ENCODE measurements around the gene LRRK1.

The LRRK1 gene

DNA sequence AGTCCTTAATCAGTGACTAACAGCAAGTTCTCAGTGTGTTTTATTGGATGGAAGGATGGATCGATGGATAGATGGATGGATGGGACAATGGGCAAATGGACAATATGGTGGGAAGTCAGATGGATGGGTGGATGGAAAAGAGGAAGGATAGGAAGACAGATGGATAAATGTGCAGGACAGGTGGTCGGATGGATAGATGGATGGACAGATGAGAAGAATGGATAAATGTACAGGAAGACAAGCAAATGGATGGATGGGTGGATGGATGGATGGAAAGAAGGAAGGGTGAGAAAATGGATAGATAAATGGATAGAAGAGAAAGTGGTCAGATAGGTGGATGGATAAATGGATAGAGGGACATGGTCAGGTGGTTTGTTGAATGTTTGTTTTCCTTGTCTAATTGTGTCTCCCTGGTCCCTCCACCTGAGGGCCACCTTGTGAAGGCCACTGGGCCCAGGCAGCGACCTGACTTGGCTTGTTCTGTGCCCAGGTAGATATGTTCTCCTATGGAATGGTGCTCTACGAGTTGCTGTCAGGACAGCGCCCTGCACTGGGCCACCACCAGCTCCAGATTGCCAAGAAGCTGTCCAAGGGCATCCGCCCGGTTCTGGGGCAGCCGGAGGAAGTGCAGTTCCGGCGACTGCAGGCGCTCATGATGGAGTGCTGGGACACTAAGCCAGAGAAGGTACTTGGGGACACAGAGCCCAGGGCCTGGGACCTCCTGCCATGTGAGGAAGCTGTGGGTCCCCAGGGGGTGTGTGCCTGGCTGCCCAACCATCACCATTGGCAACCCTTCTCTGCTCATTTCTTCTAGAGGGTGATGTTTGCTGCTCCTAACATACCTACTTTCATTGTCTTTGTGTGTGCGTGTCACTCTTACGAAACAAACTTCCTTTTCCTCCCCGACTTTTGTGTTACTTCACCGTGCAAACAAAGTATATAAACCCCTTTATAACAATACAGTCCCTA lies 137.5 kb downstream of the LRRK1 start:
- no peak for DNase-seq (ENCODE audit: low read depth in 3 of 3)

DNA sequence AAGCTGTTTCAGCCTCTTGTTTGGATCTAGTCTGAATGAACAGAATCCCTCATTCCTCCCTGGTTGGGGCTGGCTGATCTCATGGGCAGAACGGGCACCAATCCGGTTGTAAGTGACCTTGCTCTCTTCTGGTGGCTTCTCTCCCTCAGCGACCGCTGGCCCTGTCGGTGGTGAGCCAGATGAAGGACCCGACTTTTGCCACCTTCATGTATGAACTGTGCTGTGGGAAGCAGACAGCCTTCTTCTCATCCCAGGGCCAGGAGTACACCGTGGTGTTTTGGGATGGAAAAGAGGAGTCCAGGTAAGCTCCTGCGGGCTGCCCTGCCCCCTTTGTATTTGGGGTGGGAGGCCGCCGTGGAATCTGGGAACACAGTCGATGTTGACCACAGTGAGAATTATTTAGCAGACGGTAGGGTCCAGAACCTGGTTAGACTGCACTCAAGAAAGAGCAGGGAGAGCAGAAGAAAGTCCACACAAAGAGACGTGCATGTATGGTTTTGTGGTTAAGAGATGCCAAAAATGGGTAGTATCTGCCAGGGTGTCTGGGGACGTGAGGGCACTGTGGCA lies 138.8 kb downstream of the LRRK1 start:
- no peak for DNase-seq (ENCODE audit: low read depth in 3 of 3)

DNA sequence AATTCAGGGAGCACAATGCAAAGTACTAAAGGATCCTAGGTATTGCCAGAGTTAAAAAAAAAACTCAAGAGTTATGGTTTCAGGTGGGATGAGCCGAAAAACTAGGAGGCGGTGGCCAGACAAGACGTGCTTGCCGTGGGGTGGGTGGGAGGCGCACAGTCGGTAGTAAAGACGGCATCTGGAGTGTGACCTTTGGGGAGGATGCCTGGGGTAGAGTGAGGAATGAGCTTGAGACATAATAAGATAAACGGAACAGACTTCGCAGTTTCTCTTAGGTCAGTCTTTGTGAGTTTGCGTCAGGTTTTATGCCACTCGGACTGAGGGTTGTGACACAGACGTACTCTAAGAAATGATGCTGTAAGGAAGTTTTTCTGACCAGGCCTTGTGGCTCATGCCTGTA lies 139.6 kb downstream of the LRRK1 start:
- DNase-seq (ENCODE audit: low read depth in 3 of 3): no peak

DNA sequence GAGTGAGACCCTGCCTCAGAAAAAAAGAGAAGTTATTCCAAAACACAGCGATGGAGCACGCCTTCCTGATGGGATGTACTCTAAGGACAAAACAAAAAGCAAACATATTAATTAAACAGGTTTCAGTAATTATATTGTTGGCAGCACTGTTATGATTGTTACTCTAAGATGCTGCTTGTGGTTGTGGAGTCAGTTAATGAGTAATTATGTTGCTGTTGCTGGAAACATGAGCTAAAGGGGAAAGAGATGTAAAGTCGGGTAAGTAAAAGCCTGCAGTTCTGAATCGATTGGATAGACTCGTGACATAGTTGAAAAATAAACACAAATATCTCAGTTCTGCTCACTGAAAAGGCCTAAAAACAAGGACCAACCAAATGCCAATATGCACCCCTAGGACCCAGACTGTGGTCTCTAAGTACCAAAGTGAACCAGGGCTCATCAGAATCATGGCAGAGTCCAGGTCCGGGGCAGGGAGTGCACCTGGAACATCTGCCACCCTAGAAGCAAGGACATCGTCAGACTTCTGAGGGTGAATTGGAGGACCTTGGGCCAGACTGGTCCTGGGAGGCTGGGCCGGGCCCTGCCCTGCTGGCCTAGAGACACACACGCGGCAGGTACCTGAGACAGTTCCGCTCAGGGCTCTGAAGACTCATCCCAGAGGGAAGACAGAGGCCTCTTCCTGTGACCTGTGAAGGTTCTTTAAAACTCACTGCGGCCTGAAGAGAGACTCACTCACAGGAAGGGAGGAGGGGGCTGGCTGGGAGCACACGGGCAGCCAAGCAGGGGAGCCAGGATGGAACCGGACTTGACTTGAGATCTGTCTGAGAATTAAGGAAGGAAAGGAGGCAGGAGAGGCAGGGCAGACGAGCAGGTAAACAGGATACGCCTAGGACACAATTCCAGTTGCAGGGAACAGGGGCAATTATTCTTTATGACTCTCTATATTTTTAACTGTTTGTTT lies 140.5 kb downstream of the LRRK1 start:
- no peak for DNase-seq (ENCODE audit: low read depth in 3 of 3)

DNA sequence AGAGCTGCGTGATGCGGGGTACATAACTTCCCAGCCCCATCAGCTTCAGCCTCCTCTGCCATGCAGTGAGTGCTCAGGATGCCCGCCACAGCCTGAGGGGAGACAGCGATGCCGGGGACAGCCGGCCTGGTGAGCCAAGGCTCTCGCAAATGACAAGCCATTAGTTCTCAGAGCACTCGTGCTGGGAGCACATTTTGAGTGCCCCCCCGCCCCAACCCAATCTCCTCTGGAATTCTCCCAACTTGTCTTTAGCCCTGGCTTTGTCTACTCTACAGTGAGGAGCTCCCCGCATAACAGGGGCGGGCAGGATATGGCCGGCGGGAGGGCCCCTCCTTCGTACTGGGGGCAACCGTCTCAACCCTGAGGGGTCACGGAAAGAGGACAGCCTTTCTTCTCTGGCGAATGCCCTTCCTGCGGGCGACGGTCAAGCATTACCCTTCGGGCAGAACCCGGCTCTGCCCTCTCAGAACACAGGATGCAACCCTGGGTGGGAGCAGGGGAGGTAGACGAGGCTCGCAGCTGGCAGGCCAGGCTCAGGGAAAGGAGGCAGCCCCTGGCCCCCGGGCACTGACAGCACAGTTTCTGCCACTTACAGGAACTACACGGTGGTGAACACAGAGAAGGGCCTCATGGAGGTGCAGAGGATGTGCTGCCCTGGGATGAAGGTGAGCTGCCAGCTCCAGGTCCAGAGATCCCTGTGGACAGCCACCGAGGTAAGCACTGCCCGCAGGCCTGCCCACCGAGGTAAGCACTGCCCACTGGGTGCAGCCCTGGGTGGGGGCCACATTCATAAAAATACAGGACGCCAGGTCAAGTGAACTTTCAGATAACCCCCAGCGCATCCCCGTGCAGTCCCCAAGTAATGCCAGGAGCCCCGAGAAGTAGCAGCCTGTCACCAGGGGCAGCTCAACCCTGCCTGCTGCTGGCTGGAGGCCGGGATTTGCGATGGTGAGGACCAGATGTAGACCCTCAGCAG lies 141.7 kb downstream of the LRRK1 start:
- DNase-seq (ENCODE audit: low read depth in 3 of 3): no peak

DNA sequence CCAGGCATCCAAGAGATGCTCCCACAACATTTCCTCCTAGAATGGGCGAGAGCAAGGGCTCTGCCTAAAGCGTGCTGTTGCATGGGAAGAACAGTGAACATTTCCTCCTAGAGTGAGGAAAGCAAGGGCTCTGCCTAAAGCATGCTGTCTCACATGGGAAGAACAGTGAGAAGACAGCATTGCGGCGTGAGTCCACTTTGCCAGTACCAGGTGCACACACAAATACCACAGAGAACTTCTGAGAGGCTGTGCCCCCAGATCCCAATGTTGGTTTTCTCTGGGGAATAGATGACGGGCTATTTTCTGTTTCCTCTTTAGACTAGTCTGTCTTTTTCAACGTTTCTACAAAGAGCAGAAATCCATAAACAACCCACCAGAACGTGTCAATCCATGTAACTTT lies 142.9 kb downstream of the LRRK1 start:
- no peak for DNase-seq (ENCODE audit: low read depth in 3 of 3)

DNA sequence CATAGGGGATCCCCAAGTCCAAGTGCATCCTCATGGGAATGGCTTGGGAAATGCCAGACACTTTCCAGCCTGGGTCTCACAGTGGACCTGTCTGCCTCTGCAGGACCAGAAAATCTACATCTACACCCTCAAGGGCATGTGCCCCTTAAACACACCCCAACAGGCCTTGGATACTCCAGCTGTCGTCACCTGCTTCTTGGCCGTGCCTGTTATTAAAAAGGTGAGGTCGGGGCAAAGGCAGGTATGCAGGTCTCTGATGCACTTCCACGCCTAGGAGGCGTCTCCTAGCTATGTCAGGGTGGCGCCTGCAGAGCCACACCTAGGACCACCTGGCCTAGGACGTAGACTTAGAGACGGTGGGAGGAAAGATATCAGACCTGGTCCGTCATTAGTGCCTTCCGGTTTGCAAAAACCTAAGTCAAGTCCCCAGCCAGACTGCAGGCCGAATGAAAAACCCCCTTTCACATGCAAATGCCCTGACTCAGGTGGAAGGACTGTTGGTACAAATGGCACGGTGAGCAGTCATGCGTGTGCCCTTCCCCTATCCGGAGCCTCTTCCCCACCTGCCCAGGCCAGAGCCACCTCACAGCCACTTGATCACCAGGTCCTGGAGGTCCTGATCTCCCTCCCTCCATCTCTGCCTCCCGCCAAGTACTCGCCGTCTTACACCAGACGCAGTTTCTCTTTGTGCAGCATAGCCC lies 143.5 kb downstream of the LRRK1 start:
- DNase-seq (ENCODE audit: low read depth in 3 of 3): no peak

DNA sequence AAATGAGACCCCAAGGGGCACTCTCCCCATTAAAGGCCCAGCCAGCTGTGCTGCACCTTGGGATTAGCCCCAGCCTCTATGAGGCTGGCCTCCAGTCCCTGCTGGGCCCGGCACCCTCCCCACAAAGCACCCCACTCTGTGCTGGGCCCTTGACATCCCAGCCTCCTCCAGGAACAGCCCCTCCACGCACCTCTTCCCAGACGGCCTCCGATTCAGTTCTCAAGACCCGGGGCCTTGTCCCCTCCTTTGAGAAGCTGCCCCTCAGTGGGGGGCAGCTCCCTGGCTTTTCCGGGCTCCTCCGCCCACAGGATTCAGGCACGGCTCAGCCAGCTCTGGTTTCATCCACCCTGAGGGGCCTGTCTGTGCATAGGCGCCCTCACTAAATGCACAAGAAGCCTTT lies 144.1 kb downstream of the LRRK1 start:
- DNase-seq (ENCODE audit: low read depth in 3 of 3): no peak

DNA sequence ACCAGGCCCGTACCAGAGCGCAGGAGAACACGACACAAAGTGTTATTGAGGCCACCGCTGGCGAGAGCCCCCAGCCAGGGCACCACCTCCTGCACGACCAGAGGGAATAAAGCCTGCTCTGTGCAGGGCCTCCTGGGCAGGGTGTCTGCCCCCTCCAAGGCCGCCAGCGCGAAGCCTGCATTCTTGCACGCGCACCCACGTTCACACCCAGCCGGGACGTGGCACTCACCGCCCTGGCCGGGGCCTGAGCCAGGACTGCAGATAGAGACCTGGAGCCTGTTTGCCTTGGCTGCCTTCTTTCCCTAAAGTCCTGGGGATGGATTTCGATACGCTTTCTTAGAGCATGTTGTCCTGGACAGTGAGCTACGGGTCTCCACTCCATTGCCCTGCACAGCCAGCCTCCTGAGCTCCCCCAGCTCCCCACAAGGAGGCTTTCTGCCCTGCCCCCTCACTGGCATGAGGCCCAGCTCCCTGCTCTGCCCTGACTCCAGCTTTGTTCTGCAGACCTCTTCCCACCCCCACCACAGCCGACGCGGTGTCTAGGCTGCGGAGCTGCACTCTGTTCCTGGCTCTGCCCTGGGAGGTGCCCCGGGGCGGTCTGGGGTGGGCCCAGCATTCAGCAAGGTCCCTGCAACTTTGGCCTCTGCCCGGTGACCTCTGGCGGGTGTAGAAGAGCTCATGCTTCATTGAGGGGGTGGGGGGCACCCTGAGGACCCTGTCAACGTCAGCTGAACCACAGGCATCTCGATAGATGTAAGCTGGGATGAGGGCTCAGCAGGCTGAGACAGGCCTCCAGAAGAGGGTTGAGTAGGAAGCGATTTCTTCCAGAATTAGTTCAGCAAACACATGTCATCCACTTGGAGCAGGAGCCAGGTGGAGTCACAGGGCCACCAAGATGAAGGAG lies 145.0 kb downstream of the LRRK1 start:
- no peak for DNase-seq (ENCODE audit: low read depth in 3 of 3)

DNA sequence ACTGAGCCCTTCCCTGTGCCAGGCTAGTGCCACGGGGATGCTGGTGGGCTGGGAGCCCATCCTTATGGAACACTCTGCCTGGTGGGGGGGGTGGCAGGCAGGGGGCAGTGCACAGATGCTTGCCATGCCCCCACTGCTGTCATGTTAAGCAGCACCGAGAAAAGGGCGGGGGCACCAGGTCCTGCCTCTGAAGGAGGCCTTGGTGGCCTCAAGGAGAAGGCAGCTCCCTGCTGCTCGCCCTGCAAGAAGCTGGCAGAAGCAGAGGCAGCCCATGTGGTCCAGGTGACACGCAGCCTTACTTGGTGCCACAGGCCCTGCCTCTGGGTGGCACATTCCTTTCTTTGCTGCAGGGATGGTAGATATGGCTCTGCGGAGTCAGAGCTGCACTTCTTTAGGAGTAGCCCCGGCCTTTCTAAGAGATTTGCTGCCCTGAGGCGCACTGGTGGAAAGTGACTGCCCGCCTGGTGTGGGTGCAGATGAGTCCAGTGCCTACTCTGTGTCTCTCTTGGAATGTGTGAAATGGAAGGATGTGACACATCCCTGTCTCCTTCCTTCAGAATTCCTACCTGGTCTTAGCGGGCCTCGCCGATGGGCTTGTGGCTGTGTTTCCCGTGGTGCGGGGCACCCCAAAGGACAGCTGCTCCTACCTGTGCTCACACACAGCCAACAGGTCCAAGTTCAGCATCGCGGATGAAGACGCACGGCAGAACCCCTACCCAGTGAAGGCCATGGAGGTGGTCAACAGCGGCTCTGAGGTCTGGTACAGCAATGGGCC lies 145.8 kb downstream of the LRRK1 start:
- DNase-seq (ENCODE audit: low read depth in 3 of 3): no peak

DNA sequence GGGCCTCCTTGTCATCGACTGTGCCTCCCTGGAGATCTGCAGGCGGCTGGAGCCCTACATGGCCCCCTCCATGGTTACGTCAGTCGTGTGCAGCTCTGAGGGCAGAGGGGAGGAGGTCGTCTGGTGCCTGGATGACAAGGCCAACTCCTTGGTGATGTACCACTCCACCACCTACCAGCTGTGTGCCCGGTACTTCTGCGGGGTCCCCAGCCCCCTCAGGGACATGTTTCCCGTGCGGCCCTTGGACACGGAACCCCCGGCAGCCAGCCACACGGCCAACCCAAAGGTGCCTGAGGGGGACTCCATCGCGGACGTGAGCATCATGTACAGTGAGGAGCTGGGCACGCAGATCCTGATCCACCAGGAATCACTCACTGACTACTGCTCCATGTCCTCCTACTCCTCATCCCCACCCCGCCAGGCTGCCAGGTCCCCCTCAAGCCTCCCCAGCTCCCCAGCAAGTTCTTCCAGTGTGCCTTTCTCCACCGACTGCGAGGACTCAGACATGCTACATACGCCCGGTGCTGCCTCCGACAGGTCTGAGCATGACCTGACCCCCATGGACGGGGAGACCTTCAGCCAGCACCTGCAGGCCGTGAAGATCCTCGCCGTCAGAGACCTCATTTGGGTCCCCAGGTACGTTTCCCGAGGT lies 146.5 kb downstream of the LRRK1 start:
- DNase-seq (ENCODE audit: low read depth in 3 of 3): no peak

DNA sequence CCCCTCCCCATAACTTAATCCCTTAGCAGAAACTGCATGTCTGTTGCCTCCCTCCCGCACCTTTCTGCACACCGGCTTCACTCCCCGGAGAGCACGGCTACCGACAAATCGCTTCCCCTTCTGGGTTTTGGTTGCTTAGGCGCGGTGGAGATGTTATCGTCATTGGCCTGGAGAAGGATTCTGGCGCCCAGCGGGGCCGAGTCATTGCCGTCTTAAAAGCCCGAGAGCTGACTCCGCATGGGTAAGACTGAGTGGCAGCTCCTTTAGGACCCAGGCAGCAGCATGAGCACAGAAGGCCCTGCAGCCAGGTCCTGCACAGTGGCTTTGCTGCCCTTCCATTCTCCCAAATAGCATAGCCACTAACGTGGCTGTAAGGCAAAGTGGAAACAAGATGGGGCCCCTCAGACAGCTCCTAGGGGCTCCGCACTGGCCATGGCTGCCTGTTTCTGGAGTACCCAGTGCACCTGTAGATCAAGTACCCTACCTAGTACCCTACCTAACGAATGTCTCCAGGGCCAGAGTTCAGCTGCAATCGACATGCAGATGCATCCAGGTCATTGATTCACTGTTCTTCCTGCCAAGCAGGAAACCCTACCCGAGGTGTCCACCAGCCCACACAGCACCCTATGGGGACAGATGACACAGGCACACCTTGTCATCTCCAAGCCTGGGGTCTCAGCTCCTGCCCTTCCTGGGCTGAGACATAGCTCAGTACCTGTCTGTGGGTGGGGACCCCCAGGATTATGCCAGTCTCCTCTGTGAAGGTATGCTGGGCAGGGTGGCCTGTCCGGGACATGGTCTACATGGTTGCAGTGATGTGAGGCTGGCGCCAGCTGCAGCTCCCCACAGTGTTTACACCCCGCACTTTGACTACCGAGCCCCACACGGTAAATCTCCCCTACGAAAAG lies 147.6 kb downstream of the LRRK1 start:
- no peak for DNase-seq (ENCODE audit: low read depth in 3 of 3)

DNA sequence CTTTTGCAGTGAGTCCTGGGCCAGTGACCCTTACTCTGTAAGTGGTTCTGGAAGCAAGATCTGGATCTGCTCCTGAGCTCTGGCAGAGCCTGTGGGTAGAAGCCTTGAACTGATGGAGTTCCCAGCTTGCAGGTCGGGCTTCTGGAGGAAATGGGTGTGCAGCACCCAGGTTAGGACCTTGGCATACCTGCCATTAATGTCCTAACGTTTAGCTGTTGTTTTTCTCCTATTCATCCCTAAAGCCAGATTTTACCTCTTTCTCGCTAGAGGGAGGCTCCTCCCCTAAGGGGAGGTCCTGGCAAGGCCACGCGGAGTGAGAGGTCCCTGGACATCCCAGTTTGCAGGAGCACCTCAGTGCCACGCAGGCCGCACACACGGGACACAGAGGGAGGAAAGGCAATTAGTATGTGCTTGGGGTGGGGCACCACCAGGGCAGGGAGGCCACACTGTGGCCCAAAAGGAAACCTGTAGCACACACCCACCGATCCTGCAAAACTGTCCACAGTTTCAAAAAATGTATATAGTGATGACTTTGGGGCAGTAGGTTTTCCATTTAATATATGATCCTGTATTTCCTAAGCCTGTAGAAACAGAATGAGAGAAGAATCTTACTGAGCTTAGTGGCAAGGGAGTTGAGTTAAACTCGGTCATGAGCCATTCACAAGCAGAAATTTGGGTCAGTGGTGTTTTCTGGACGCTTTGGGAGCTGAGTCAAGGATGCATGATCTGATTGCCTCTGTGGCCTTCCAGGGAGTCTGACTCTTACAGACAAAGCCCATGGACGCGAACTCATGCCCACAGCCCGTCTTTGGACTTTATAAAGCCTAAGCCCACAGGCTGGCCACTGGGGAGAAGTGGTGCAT lies 148.7 kb downstream of the LRRK1 start:
- no peak for DNase-seq (ENCODE audit: low read depth in 3 of 3)

DNA sequence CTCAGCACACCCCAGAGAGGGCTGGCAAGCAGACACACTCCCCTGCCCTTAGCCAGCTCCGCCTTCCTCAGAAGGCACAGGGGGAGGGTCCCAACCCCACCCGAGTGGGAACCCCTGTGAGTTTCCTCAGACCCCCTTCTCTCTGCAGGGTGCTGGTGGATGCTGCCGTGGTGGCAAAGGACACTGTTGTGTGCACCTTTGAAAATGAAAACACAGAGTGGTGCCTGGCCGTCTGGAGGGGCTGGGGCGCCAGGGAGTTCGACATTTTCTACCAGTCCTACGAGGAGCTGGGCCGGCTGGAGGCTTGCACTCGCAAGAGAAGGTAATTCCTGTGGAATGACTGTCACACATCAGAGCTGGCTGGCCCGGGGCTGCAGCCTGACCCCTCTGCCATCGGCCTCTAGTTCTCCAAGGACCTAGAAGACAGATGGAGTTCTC lies 149.4 kb downstream of the LRRK1 start:
- no peak for DNase-seq (ENCODE audit: low read depth in 3 of 3)

DNA sequence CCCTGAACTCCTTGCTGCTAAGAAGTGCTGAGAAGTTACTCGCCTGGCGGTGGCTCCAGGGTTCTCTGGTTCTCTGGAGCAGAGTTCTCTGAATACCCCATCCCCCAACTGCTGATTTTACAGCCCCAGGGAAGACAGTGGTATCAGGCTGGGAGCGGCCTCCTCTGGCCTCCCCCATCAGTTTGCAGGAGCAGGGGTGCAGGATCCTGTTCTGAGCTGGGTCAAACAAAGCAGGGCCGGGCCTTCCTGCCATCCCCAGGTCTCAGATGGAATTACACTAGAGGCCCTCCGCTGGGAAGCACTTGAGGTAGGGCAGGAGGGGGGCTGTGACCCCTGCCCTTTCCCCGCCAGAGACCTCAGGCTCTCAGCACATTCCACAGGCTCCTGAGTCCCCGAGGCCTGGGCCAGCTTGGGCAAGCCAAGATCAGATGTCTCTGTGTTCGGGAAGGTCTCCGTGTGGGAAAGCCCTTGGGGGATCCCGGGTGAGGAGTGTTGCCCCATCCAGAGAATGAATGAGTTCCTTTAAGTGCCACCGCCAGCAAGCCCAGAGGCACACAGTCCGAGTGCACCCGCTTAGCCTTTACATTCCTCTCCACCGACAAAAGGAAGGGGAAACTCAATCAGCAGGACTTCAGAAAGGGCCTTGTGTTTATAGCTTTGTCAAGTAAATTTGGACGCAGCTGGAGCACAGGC lies 149.9 kb downstream of the LRRK1 start:
- no peak for DNase-seq (ENCODE audit: low read depth in 3 of 3)
